Cardiac fibroblast (primary cell): Measurements from ENCODE around the gene UTP25.
"Not testable (repeated sequence)": the region's sequence is repeated elsewhere in the genome, so short reads cannot be mapped to it uniquely, and the experiment has no call there.

Source experiments
- DNase-seq, 2 donors: peaks; one replicate each; pipeline versions ENCODE4 v3.0.0 to v3.0.0-alpha.2; 2010; ENCODE audit warnings: low read depth in 2 of 2
- H3K4me3 ChIP-seq, 2 donors: replicated peaks in 1 of 2; 1 replicate in 1 of 2; 2 replicates in 1 of 2; pipeline ENCODE4 v1.5.1; 2011; ENCODE audit warnings: low read depth in 2 of 2, low read length in 2 of 2, mild to moderate bottlenecking in 2 of 2, moderate library complexity in 1 of 2
- TF ChIP-seq, protein P1 (sequence below): IDR thresholded peaks from one replicate; pipeline ENCODE4 v1.5.1; 2011; ENCODE audit warnings: low read depth, mild to moderate bottlenecking, low read length, inconsistent platforms

The UTP25 gene

DNA sequence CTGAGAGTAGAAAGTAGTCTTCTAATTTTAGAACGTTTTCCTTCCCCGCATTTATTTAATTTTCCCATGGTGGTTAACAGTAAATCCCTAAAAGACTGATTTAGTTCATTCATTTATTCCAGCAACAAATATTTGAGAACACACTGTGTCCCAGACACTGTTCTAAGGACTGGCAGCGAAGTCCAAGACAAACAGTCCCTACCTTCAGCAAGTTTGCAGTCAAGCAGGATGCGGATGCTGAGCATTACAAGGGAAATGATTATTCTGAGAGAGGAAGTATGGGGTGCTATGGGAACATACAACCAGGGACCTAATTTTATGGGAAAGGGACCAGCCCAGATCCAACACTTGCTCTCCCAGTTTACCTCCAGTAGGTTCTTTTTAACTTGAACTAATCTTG, 42.2 kb upstream of the UTP25 start:
- no peak overlapping the region for H3K4me3 ChIP-seq
- no peak for DNase-seq
- TF ChIP-seq, protein P1, sequence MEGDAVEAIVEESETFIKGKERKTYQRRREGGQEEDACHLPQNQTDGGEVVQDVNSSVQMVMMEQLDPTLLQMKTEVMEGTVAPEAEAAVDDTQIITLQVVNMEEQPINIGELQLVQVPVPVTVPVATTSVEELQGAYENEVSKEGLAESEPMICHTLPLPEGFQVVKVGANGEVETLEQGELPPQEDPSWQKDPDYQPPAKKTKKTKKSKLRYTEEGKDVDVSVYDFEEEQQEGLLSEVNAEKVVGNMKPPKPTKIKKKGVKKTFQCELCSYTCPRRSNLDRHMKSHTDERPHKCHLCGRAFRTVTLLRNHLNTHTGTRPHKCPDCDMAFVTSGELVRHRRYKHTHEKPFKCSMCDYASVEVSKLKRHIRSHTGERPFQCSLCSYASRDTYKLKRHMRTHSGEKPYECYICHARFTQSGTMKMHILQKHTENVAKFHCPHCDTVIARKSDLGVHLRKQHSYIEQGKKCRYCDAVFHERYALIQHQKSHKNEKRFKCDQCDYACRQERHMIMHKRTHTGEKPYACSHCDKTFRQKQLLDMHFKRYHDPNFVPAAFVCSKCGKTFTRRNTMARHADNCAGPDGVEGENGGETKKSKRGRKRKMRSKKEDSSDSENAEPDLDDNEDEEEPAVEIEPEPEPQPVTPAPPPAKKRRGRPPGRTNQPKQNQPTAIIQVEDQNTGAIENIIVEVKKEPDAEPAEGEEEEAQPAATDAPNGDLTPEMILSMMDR: no peak

- H3K4me3 ChIP-seq: no peak overlapping the region
- DNase-seq: no peak
- TF ChIP-seq, protein P1: no peak
These were observed 41.6 kb upstream of the UTP25 start for GRCh38 chr1:209786146-209786545.

DNA sequence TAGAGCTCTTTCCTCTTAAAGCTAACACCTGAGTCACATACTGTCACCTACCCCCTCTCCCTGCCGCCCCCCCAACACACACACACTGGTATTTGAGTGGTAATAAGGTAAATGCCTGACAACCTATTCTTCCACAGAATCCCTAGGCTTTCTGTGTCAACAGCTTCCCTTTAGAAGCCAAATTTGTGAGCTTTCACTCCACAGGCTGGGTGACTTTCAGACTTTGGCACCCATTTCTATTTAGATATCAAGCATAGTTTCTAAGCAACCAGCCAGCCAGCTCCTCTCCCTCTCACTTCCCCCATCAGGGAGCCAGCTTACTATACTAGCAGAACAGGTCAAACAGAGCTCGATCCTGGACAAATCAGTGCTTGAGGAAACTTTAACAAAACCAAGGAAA, 40.2 kb upstream of the UTP25 start:
- peak in 1 of 2 donors; percentile 59 for DNase-seq
- TF ChIP-seq, protein P1: no peak
- no peak overlapping the region for H3K4me3 ChIP-seq

DNA sequence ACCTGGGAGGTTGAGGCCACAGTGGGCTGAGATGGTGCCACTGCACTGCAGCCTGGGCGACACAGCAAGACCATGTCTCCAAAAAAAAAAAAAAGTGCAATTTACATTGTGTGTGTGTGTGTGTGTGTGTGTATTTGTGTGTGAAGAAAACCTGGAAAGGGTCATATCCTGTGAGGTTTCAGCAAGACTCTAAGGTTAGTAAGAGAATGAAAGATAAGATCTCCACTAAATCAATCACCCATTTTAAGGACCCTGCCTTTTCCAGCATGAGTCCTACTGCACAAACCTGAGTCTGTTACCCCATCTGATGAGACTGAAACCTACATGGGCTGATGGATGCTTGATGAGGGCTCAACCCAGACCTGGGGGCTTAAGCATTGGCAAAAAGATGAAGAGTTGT, 38.5 kb upstream of the UTP25 start:
- TF ChIP-seq, protein P1: no peak
- DNase-seq: no peak

DNA sequence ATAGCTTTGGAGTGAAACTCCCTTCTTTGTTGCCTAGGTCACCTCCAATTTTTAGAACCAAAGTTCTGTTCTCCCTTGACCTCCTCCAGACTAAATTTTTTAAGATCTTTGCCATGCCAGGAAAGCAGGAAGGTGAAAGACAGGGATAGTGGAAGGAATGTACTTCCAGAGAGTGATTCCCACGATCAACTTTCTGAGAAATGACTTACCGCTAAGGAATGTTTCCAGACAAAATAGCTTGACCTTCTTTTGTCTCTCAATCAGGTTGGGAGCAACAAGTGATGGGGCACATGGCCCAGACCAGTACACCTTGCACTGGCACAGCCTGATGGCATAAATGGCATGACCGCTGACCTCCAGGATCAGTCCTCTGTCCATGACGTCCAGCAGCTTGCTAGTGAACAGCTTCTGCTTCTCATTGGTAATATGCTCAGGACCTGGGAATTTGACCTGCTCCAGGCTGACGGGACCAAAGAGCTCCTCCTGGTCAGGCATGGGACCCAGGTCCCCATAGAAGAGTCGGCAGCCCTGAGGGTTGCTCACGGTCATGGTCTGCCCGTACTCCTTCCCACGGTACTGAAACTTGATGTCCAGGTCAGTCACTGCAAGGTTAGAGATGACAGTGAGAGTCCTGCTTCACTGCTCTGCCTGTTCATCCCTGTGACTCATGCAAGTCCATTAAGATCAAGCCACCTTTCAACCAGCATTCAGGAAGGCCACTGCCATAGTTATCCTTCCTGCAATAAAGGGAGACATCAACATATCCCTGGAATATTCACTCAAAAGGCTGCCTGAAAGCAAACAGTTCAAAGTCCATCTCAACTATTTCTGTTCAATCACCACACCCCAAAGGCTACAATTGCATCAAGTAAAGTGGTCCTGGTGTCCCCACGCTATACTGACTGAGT, 37.2 kb upstream of the UTP25 start:
- no peak for DNase-seq
- TF ChIP-seq, protein P1: no peak
- H3K4me3 ChIP-seq: no peak overlapping the region

More for the DNA sequence above, 38.5 kb upstream of the UTP25 start:
- H3K4me3 ChIP-seq: no peak overlapping the region

GRCh38 chr1:209791920-209792319, 35.9 kb upstream of the UTP25 start:
- no peak for DNase-seq
- TF ChIP-seq, protein P1: no peak

DNA sequence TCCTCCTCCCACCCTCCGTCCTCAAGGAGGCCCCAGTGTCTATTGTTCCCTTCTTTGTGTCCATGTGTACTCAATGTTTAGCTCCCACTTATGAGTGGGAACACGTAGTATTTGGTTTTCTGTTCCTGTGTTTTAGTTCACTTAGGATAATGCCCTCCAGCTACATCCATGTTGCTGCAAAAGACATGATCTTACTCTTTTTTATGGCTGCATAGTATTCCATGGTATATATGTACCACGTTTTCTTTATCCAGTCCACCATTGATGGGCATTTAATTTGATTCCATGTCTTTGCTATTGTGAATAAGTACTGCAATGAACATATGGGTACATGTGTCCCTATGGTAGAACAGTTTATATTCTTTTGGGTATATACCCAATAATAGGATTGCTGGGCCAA, 34.1 kb upstream of the UTP25 start:
- not testable (repeated sequence) for DNase-seq

More at GRCh38 chr1:209791920-209792319, 35.9 kb upstream of the UTP25 start:
- H3K4me3 ChIP-seq: no peak overlapping the region

More for the DNA sequence above, 34.1 kb upstream of the UTP25 start:
- H3K4me3 ChIP-seq: not testable (repeated sequence)
